GM23338 (cell line): ENCODE measurements around the gene CLIP1. TPM values are rescaled to one million over a fixed set of nuclear protein-coding genes. Genes with fewer than 3 reads are reported as not detected.

Experiments used
- ATAC-seq: fragments of 200-7000 bp; cut with Tn5 transposase; 3 replicates; pipeline ENCODE4 v1.9.1; 2020
- DNase-seq: peaks from one replicate; pipeline ENCODE4 v3.0.0-alpha.2; 2015; ENCODE audit warnings: low spot score
- H2AFZ ChIP-seq: fragments of 200-600 bp; sonication (generic); 2 replicates; pipeline ENCODE4 v1.8.0; 2016; ENCODE audit warnings: antibody characterized with exemption, mild to moderate bottlenecking, moderate library complexity
- H3F3A ChIP-seq: fragments of 200-600 bp; sonication (generic); replicated peaks from 2 replicates; pipeline ENCODE4 v1.8.0; 2017; ENCODE audit warnings: antibody characterized with exemption, mixed run types, low read depth
- H3K27ac ChIP-seq: fragments of 200-600 bp; sonication (generic); 2 replicates; pipeline ENCODE4 v1.6.1; 2016; ENCODE audit warnings: low read depth
- H3K27me3 ChIP-seq: fragments of 200-600 bp; sonication (generic); 2 replicates; pipeline ENCODE4 v1.8.0; 2016; ENCODE audit warnings: mild to moderate bottlenecking, mixed run types, moderate library complexity; ENCODE audit not compliant: insufficient read depth
- H3K36me3 ChIP-seq: fragments of 200-600 bp; sonication (generic); 2 replicates; pipeline ENCODE4 v1.8.0; 2016; ENCODE audit warnings: mild to moderate bottlenecking; ENCODE audit not compliant: insufficient read depth
- H3K4me1 ChIP-seq: fragments of 200-600 bp; sonication (generic); 2 replicates; pipeline ENCODE4 v1.8.0; 2016; ENCODE audit warnings: mild to moderate bottlenecking, moderate library complexity; ENCODE audit not compliant: insufficient read depth
- H3K4me2 ChIP-seq: fragments of 200-600 bp; sonication (generic); 2 replicates; pipeline ENCODE4 v1.7.1; 2017; ENCODE audit warnings: mixed run types
- H3K4me3 ChIP-seq: fragments of 200-600 bp; sonication (generic); 2 replicates; pipeline ENCODE4 v1.6.1; 2016; ENCODE audit warnings: mixed run types
- H3K79me2 ChIP-seq: fragments of 200-600 bp; sonication (generic); replicated peaks from 2 replicates; pipeline ENCODE4 v1.8.0; 2017; ENCODE audit warnings: mild to moderate bottlenecking; ENCODE audit not compliant: insufficient read depth
- H3K9me2 ChIP-seq: fragments of 200-600 bp; sonication (generic); 2 replicates; pipeline ENCODE4 v1.8.0; 2017; ENCODE audit not compliant: insufficient read depth
- H4K20me1 ChIP-seq: fragments of 200-600 bp; sonication (generic); replicated peaks from 2 replicates; pipeline ENCODE4 v1.8.0; 2017; ENCODE audit warnings: mild to moderate bottlenecking; ENCODE audit not compliant: insufficient read depth
- H3K27ac Mint-ChIP-seq: 2 replicates; pipeline ENCODE4 v1.8.0; 2020; ENCODE audit warnings: inconsistent platforms, mild to moderate bottlenecking, moderate library complexity, mixed read lengths
- H3K27me3 Mint-ChIP-seq: 3 replicates; pipeline ENCODE4 v1.8.0; 2022; ENCODE audit warnings: low read depth, mild to moderate bottlenecking, moderate library complexity, mixed read lengths, inconsistent platforms; ENCODE audit not compliant: insufficient read depth, poor library complexity
- H3K36me3 Mint-ChIP-seq: 3 replicates; pipeline ENCODE4 v1.8.0; 2021; ENCODE audit warnings: low read depth, mild to moderate bottlenecking, inconsistent platforms, moderate library complexity, mixed read lengths
- H3K4me1 Mint-ChIP-seq: 3 replicates; pipeline ENCODE4 v1.8.0; 2020; ENCODE audit warnings: mild to moderate bottlenecking, inconsistent platforms, mixed read lengths
- H3K4me3 Mint-ChIP-seq: 3 replicates; pipeline ENCODE4 v1.8.0; 2021; ENCODE audit warnings: moderate library complexity, mild to moderate bottlenecking, inconsistent platforms, mixed read lengths
- H3K9me3 Mint-ChIP-seq: 3 replicates; pipeline ENCODE4 v1.8.0; 2020; ENCODE audit warnings: moderate library complexity, mild to moderate bottlenecking, inconsistent platforms, mixed read lengths
- CREB1 ChIP-seq: fragments of 250-450 bp; sonication (Bioruptor Pico); IDR thresholded peaks from 2 replicates; pipeline ENCODE4 v1.5.0; 2020; ENCODE audit warnings: low read depth, mild to moderate bottlenecking, moderate library complexity
- EZH2phosphoT487 ChIP-seq: fragments of 200-600 bp; sonication (generic); IDR thresholded peaks from one replicate; pipeline ENCODE4 v1.8.1; 2018; ENCODE audit warnings: antibody characterized with exemption; ENCODE audit not compliant: unreplicated experiment
- NANOG ChIP-seq: IDR thresholded peaks from 2 replicates; pipeline ENCODE4 v1.6.1; 2016; ENCODE audit warnings: antibody characterized with exemption, borderline replicate concordance
- POLR2AphosphoS5 ChIP-seq: IDR thresholded peaks from 2 replicates; pipeline ENCODE4 v1.6.1; 2016; ENCODE audit warnings: antibody characterized with exemption, low read depth
- STAT1 ChIP-seq: IDR thresholded peaks from one replicate; pipeline ENCODE4 v1.6.1; 2016; ENCODE audit warnings: antibody characterized with exemption; ENCODE audit not compliant: unreplicated experiment
- ZNF114 ChIP-seq: fragments of 250-450 bp; sonication (Bioruptor Pico); IDR thresholded peaks from 2 replicates; pipeline ENCODE4 v1.5.0; 2020; ENCODE audit warnings: mild to moderate bottlenecking, moderate library complexity
- polyA plus RNA-seq: library from polyadenylated mRNA; unstranded; fragments of >200 nt; fragmentation: Nextera tagmentation; extraction: Ambion mirVana; gene quantifications from 2 replicates; pipeline ENCODE4 v1.2.1, GENCODE V29; 2016
- total RNA-seq: library from RNA; depleted of rRNA; stranded (reverse); fragments of >200 nt; shearing (Covaris generic); gene quantifications from 2 replicates; pipeline ENCODE4 v1.2.3, GENCODE V29; 2014
- TF ChIP-seq, protein P1 (sequence below), 2 experiments: fragments of 200-600 bp in 1 of 2; sonication (generic) in 1 of 2; conservative IDR thresholded peaks; 2 replicates each; pipeline versions ENCODE4 v1.5.1 to v1.6.1; 2016 to 2017; ENCODE audit warnings: antibody characterized with exemption in 2 of 2, low read depth in 2 of 2, mild to moderate bottlenecking in 2 of 2, moderate library complexity in 1 of 2
- TF ChIP-seq, protein P2 (sequence below): IDR thresholded peaks from 2 replicates; pipeline ENCODE4 v1.6.1; 2016; ENCODE audit warnings: antibody characterized with exemption
- TF ChIP-seq, protein P3 (sequence below): IDR thresholded peaks from one replicate; pipeline ENCODE4 v1.6.1; 2018; ENCODE audit warnings: antibody characterized with exemption; ENCODE audit not compliant: unreplicated experiment

The CLIP1 gene
- total and polyA plus RNA-seq, 2 experiments from 2014 or later, result 11.5 to 21.1 TPM

DNA sequence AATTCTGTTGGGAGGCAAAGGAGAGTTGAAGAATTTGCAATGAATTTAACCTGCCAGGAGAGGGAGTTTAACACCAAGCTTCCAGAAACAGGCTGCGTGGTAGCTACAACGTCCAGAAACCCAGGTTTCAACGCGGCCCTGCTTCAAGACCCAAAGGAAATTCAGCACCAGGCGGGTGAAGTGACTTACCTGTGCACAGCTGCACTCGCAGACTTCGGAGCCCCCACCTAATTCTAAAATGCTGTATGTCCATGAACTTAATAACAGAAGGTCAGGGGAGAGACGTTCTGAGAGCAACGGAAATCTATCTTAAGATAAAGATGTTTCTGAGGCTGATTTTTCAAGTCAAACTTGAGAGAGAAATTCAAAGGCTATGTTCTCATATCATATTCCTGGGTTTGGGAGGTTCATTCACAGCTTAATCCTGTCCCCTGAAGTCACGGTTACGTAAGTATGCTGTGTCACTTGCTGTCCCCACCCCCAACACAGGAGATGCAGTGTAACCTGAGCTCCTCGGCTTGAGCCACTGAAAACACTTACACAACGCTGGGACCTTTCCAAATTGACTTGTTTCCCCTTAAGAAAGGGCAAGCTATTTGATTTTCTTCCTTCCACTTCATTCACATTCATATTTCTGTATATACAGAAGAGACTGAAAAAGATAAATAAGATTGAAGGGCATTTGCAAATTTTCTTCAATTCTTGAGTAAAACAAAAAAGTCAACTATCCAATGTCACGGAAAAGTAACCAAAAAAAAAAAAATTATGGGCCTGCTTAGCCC, 22.7 kb downstream of the CLIP1 start:
- H3F3A ChIP-seq, result no peaks in the 10 kb centered on the region; the same call in 1 of the 2 replicates
- H3K36me3 ChIP-seq, result no peaks in the 10 kb centered on the region
- TF ChIP-seq EZH2phosphoT487 (no peak), ZNF114 (CRISPR knock-in tag) (no peak), CREB1 (CRISPR knock-in tag) (peak; percentile 76)
- TF ChIP-seq, protein P1, sequence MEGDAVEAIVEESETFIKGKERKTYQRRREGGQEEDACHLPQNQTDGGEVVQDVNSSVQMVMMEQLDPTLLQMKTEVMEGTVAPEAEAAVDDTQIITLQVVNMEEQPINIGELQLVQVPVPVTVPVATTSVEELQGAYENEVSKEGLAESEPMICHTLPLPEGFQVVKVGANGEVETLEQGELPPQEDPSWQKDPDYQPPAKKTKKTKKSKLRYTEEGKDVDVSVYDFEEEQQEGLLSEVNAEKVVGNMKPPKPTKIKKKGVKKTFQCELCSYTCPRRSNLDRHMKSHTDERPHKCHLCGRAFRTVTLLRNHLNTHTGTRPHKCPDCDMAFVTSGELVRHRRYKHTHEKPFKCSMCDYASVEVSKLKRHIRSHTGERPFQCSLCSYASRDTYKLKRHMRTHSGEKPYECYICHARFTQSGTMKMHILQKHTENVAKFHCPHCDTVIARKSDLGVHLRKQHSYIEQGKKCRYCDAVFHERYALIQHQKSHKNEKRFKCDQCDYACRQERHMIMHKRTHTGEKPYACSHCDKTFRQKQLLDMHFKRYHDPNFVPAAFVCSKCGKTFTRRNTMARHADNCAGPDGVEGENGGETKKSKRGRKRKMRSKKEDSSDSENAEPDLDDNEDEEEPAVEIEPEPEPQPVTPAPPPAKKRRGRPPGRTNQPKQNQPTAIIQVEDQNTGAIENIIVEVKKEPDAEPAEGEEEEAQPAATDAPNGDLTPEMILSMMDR (conservative IDR thresholded peaks at IDR 0.05; ENCODE audit: low read depth in 2 of 2), result peak; percentile 73 to 82
- Mint-ChIP-seq H3K27me3 (peaks cover 3% of the 10 kb centered on the region), H3K9me3 (no peaks in the 10 kb centered on the region), H3K27ac (peak overlapping the region; percentile 98), H3K36me3 (peaks cover under 1% of the 10 kb centered on the region; the same call in 2 of the 3 replicates), H3K4me1 (peaks cover 15% of the 10 kb centered on the region), H3K4me3 (peak overlapping the region; percentile 62)
- peak overlapping the region; percentile 94 for H3K27ac ChIP-seq
- H3K9me2 ChIP-seq, result no peaks in the 10 kb centered on the region
- H3K4me2 ChIP-seq, result peak overlapping the region; percentile 66
- peak overlapping the region; percentile 61; the same call in 1 of the 2 replicates for H2AFZ ChIP-seq
- H3K4me3 ChIP-seq, result peak overlapping the region; percentile 43
- H3K79me2 ChIP-seq, result no peaks in the 10 kb centered on the region
- H3K27me3 ChIP-seq, result no peaks in the 10 kb centered on the region
- DNase-seq (peak; percentile 89), ATAC-seq (peak; percentile 93)
- no peaks in the 10 kb centered on the region for H4K20me1 ChIP-seq
- H3K4me1 ChIP-seq, result peaks cover 8% of the 10 kb centered on the region

DNA sequence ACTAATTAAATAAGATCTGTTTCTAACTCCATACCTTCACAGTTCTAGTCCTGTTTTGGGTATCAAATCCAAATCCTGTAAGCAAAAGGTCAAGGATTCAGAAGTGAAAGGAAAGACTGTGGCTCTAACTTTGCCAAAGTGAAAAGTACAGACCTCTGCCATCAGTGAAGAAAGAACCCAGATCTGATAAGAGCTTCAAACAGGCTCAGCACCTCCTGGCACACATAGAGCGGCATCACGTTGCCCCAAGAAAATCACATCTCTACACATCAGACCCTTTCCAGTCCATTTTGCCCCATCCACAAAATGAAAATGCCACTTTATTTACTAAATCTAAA, 23.2 kb downstream of the CLIP1 start:
- H3K4me1 Mint-ChIP-seq, result peaks cover 15% of the 10 kb centered on the region
- no peaks in the 10 kb centered on the region for H3K9me3 Mint-ChIP-seq
- H3K27me3 Mint-ChIP-seq, result peaks cover 3% of the 10 kb centered on the region
- H3K27me3 ChIP-seq, result no peaks in the 10 kb centered on the region
- H3K27ac ChIP-seq, result no peak overlapping the region
- no peak overlapping the region for H2AFZ ChIP-seq
- H3K27ac Mint-ChIP-seq, result peak overlapping the region; percentile 98
- H3K36me3 ChIP-seq, result no peaks in the 10 kb centered on the region
- H3K4me1 ChIP-seq, result peaks cover 8% of the 10 kb centered on the region
- no peak for ATAC-seq
- H3K4me3 Mint-ChIP-seq, result peak overlapping the region; percentile 62
- H3K9me2 ChIP-seq, result no peaks in the 10 kb centered on the region
- no peaks in the 10 kb centered on the region; the same call in 2 of the 3 replicates for H3K36me3 Mint-ChIP-seq
- no peak for DNase-seq
- H3K4me3 ChIP-seq, result no peak overlapping the region
- no peak overlapping the region; the same call in 1 of the 2 replicates for H3K4me2 ChIP-seq
- no peaks in the 10 kb centered on the region; the same call in 1 of the 2 replicates for H3F3A ChIP-seq
- H3K79me2 ChIP-seq, result no peaks in the 10 kb centered on the region
- no peaks in the 10 kb centered on the region for H4K20me1 ChIP-seq
- no peak for TF ChIP-seq ZNF114 (CRISPR knock-in tag)
- TF ChIP-seq POLR2AphosphoS5, result no peak
- no peak for TF ChIP-seq CREB1 (CRISPR knock-in tag)
- TF ChIP-seq, protein P2, sequence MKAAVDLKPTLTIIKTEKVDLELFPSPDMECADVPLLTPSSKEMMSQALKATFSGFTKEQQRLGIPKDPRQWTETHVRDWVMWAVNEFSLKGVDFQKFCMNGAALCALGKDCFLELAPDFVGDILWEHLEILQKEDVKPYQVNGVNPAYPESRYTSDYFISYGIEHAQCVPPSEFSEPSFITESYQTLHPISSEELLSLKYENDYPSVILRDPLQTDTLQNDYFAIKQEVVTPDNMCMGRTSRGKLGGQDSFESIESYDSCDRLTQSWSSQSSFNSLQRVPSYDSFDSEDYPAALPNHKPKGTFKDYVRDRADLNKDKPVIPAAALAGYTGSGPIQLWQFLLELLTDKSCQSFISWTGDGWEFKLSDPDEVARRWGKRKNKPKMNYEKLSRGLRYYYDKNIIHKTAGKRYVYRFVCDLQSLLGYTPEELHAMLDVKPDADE, result no peak
- TF ChIP-seq, protein P1 (conservative IDR thresholded peaks at IDR 0.05; ENCODE audit: low read depth in 2 of 2), result no peak
- TF ChIP-seq, protein P3, sequence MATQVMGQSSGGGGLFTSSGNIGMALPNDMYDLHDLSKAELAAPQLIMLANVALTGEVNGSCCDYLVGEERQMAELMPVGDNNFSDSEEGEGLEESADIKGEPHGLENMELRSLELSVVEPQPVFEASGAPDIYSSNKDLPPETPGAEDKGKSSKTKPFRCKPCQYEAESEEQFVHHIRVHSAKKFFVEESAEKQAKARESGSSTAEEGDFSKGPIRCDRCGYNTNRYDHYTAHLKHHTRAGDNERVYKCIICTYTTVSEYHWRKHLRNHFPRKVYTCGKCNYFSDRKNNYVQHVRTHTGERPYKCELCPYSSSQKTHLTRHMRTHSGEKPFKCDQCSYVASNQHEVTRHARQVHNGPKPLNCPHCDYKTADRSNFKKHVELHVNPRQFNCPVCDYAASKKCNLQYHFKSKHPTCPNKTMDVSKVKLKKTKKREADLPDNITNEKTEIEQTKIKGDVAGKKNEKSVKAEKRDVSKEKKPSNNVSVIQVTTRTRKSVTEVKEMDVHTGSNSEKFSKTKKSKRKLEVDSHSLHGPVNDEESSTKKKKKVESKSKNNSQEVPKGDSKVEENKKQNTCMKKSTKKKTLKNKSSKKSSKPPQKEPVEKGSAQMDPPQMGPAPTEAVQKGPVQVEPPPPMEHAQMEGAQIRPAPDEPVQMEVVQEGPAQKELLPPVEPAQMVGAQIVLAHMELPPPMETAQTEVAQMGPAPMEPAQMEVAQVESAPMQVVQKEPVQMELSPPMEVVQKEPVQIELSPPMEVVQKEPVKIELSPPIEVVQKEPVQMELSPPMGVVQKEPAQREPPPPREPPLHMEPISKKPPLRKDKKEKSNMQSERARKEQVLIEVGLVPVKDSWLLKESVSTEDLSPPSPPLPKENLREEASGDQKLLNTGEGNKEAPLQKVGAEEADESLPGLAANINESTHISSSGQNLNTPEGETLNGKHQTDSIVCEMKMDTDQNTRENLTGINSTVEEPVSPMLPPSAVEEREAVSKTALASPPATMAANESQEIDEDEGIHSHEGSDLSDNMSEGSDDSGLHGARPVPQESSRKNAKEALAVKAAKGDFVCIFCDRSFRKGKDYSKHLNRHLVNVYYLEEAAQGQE, result no peak
- TF ChIP-seq NANOG, result no peak
- TF ChIP-seq STAT1, result no peak
